Measurements from ENCODE around the gene EEF2K. TPM values are rescaled to one million over a fixed set of nuclear protein-coding genes. Genes with fewer than 3 reads are reported as not detected.

The EEF2K gene
- total and polyA plus RNA-seq, 2 of the 13 experiments (the other 11 are each of a cell fraction or from before 2014, with no cell fraction given), result 22.0 to 23.8 TPM

DNA sequence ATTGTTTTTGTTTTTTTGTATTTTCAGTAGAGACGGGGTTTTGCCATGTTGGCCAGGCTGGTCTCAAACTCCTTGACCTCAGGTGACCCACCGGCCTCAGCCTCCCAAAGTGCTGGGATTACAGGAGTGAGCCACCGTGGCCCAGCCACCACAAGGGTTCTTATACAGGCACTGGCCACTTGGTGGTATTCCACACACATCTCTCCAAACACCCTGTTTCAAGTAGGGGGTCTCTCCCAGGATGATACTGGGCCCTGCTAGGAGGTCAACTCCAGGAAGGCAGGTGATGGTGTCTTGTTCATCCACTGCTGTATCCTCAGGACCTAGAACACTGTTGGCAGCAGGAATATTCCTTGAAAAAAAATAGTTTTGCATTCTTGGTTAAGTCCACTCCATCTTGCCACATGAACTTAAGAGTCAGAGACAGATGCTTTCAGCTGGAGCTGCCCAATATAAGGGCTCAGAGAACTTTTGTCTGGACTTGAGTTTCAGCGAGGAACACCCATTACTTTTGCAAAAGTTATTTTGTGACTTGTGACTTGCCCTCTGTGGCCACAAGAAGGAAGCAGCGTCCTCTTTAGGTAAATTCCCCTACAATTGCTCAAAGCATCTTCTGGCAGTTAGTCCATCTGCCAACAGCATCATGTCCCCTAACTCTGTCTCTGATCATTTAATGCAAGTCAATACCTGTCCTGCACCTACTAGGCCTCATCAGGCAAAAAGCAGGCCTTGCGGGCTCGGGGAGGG, 7.4 kb upstream of the EEF2K start (continued):
- TF ChIP-seq MZF1 (CRISPR knock-in tag; IDR thresholded peaks at IDR 0.05; ENCODE audit: borderline replicate concordance), result no peak
- 0 out of 2 replicates have a peak, but pooled peaks have one; percentile 27 for TF ChIP-seq ZBTB3 (CRISPR knock-in tag; IDR thresholded peaks at IDR 0.05; ENCODE audit: borderline replicate concordance, low read depth)
- TF ChIP-seq, protein P1, sequence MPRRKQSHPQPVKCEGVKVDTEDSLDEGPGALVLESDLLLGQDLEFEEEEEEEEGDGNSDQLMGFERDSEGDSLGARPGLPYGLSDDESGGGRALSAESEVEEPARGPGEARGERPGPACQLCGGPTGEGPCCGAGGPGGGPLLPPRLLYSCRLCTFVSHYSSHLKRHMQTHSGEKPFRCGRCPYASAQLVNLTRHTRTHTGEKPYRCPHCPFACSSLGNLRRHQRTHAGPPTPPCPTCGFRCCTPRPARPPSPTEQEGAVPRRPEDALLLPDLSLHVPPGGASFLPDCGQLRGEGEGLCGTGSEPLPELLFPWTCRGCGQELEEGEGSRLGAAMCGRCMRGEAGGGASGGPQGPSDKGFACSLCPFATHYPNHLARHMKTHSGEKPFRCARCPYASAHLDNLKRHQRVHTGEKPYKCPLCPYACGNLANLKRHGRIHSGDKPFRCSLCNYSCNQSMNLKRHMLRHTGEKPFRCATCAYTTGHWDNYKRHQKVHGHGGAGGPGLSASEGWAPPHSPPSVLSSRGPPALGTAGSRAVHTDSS (CRISPR knock-in tag; conservative IDR thresholded peaks at IDR 0.05), result no peak
- TF ChIP-seq ZNF180 (CRISPR knock-in tag; IDR thresholded peaks at IDR 0.05; ENCODE audit: borderline replicate concordance, low read depth), result 0 out of 2 replicates have a peak, but pooled peaks have one; percentile 36
- TF ChIP-seq ZFAT (CRISPR knock-in tag; conservative IDR thresholded peaks at IDR 0.05), result no peak
- TF ChIP-seq SALL2 (CRISPR knock-in tag; IDR thresholded peaks at IDR 0.05), result peak; percentile 16; the same call in 1 of the 2 replicates
- no peak for TF ChIP-seq ZSCAN30 (CRISPR knock-in tag; IDR thresholded peaks at IDR 0.05)
- no peak for TF ChIP-seq TARDBP (CRISPR knock-in tag; IDR thresholded peaks at IDR 0.05)
- TF ChIP-seq MYNN (CRISPR knock-in tag; IDR thresholded peaks at IDR 0.05; ENCODE audit: low read depth), result no peak
- no peak for TF ChIP-seq ZNF33A (CRISPR knock-in tag; IDR thresholded peaks at IDR 0.05; ENCODE audit: borderline replicate concordance)
- TF ChIP-seq, protein P2, sequence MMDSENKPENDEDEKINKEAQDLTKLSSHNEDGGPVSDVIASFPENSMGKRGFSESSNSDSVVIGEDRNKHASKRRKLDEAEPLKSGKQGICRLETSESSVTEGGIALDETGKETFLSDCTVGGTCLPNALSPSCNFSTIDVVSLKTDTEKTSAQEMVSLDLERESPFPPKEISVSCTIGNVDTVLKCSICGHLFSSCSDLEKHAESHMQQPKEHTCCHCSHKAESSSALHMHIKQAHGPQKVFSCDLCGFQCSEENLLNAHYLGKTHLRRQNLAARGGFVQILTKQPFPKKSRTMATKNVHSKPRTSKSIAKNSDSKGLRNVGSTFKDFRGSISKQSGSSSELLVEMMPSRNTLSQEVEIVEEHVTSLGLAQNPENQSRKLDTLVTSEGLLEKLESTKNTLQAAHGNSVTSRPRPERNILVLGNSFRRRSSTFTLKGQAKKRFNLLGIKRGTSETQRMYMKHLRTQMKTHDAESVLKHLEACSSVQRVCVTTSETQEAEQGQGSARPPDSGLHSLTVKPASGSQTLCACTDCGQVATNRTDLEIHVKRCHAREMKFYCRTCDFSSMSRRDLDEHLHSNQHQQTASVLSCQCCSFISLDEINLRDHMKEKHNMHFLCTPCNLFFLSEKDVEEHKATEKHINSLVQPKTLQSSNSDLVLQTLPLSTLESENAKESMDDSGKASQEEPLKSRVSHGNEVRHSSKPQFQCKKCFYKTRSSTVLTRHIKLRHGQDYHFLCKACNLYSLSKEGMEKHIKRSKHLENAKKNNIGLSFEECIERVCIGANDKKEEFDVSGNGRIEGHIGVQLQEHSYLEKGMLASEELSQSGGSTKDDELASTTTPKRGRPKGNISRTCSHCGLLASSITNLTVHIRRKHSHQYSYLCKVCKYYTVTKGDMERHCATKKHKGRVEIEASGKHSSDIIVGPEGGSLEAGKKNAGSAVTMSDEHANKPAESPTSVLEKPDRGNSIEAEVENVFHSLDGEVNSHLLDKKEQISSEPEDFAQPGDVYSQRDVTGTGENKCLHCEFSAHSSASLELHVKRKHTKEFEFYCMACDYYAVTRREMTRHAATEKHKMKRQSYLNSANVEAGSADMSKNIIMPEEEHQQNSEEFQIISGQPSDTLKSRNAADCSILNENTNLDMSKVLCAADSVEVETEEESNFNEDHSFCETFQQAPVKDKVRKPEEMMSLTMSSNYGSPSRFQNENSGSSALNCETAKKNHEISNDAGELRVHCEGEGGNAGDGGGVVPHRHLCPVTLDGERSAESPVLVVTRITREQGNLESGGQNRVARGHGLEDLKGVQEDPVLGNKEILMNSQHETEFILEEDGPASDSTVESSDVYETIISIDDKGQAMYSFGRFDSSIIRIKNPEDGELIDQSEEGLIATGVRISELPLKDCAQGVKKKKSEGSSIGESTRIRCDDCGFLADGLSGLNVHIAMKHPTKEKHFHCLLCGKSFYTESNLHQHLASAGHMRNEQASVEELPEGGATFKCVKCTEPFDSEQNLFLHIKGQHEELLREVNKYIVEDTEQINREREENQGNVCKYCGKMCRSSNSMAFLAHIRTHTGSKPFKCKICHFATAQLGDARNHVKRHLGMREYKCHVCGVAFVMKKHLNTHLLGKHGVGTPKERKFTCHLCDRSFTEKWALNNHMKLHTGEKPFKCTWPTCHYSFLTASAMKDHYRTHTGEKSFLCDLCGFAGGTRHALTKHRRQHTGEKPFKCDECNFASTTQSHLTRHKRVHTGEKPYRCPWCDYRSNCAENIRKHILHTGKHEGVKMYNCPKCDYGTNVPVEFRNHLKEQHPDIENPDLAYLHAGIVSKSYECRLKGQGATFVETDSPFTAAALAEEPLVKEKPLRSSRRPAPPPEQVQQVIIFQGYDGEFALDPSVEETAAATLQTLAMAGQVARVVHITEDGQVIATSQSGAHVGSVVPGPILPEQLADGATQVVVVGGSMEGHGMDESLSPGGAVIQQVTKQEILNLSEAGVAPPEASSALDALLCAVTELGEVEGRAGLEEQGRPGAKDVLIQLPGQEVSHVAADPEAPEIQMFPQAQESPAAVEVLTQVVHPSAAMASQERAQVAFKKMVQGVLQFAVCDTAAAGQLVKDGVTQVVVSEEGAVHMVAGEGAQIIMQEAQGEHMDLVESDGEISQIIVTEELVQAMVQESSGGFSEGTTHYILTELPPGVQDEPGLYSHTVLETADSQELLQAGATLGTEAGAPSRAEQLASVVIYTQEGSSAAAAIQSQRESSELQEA (CRISPR knock-in tag; IDR thresholded peaks at IDR 0.05; ENCODE audit: not compliant biosample characterization), result no peak
- TF ChIP-seq, protein P3, sequence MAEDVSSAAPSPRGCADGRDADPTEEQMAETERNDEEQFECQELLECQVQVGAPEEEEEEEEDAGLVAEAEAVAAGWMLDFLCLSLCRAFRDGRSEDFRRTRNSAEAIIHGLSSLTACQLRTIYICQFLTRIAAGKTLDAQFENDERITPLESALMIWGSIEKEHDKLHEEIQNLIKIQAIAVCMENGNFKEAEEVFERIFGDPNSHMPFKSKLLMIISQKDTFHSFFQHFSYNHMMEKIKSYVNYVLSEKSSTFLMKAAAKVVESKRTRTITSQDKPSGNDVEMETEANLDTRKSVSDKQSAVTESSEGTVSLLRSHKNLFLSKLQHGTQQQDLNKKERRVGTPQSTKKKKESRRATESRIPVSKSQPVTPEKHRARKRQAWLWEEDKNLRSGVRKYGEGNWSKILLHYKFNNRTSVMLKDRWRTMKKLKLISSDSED (CRISPR knock-in tag; IDR thresholded peaks at IDR 0.05), result no peak
- TF ChIP-seq ZSCAN12 (CRISPR knock-in tag; IDR thresholded peaks at IDR 0.05), result no peak
- no peak for TF ChIP-seq PCBP2 (optimal IDR thresholded peaks at IDR 0.05; ENCODE audit: low read depth, low read length, poor library complexity, severe bottlenecking)
- TF ChIP-seq ZSCAN20 (CRISPR knock-in tag; IDR thresholded peaks at IDR 0.05; ENCODE audit: borderline replicate concordance), result 0 out of 2 replicates have a peak, but pooled peaks have one; percentile 38
- TF ChIP-seq SATB2 (CRISPR knock-in tag; IDR thresholded peaks at IDR 0.05), result no peak
- no peak for TF ChIP-seq THYN1 (CRISPR knock-in tag; IDR thresholded peaks at IDR 0.05; ENCODE audit: borderline replicate concordance, low read depth)
- peak; percentile 58 for TF ChIP-seq PHF5A (CRISPR knock-in tag; IDR thresholded peaks at IDR 0.05; ENCODE audit: low read depth, unreplicated experiment)

All from HepG2 (cell line).